ENCODE results near the gene RIPOR2. TPM values are rescaled to one million over a fixed set of nuclear protein-coding genes. Genes with fewer than 3 reads are reported as not detected.

Gene RIPOR2
- total and polyA plus RNA-seq, 2 of the 13 experiments (the other 11 are each of a cell fraction or from before 2014, with no cell fraction given), result 0.02 to 0.05 TPM

DNA sequence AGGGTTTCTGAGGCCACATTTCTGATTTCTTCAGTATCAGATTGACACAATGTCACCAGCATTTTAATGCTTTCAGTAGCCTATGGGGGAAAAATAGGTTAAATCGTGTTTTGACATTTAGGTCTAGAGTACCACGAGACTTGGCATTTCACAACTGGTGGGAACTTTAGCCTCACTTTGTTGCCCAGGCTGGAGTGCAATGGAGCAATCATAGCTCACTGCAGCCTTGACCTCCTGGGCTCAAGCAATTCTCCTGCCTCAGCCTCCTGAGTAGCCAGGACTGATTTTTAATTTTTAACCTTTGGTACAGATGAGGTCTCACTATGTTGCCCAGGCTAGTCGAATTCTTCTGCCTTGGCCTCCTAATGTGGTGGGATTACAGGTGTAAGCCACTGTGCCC lies 126.0 kb downstream of the RIPOR2 start (continued):
- TF ChIP-seq, protein P1, sequence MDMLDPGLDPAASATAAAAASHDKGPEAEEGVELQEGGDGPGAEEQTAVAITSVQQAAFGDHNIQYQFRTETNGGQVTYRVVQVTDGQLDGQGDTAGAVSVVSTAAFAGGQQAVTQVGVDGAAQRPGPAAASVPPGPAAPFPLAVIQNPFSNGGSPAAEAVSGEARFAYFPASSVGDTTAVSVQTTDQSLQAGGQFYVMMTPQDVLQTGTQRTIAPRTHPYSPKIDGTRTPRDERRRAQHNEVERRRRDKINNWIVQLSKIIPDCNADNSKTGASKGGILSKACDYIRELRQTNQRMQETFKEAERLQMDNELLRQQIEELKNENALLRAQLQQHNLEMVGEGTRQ (IDR thresholded peaks at IDR 0.05; ENCODE audit: low read depth, low read length), result no peak
- TF ChIP-seq, protein P1 (CRISPR knock-in tag; IDR thresholded peaks at IDR 0.05; ENCODE audit: borderline replicate concordance), result peak; percentile 49
- TF ChIP-seq ZNF264 (CRISPR knock-in tag; IDR thresholded peaks at IDR 0.05) (peak; percentile 82), PHF5A (CRISPR knock-in tag; IDR thresholded peaks at IDR 0.05; ENCODE audit: low read depth, unreplicated experiment) (no peak), JUN (CRISPR knock-in tag; IDR thresholded peaks at IDR 0.05) (no peak), SMAD1 (CRISPR knock-in tag; IDR thresholded peaks at IDR 0.05; ENCODE audit: borderline replicate concordance, low read depth) (no peak), RXRB (CRISPR knock-in tag; IDR thresholded peaks at IDR 0.05; ENCODE audit: borderline replicate concordance) (peak; percentile 89), ZNF260 (CRISPR knock-in tag; IDR thresholded peaks at IDR 0.05; ENCODE audit: borderline replicate concordance, low read depth) (no peak), RBM39 (IDR thresholded peaks at IDR 0.05; ENCODE audit: low read depth, low read length, poor library complexity, severe bottlenecking) (no peak), ZNF367 (CRISPR knock-in tag; IDR thresholded peaks at IDR 0.05; ENCODE audit: borderline replicate concordance) (no peak), ZBTB7B (CRISPR knock-in tag; IDR thresholded peaks at IDR 0.05) (no peak), NPAS2 (CRISPR knock-in tag; IDR thresholded peaks at IDR 0.05; ENCODE audit: borderline replicate concordance) (no peak), NAIF1 (CRISPR knock-in tag; IDR thresholded peaks at IDR 0.05; ENCODE audit: borderline replicate concordance) (0 out of 2 replicates have a peak, but pooled peaks have one; percentile 29), ZMYM2 (CRISPR knock-in tag; IDR thresholded peaks at IDR 0.05) (peak; percentile 93), ZNF101 (CRISPR knock-in tag; IDR thresholded peaks at IDR 0.05; ENCODE audit: borderline replicate concordance, low read depth) (no peak), SIN3B (IDR thresholded peaks at IDR 0.05; ENCODE audit: low read length) (no peak), RCOR2 (CRISPR knock-in tag; IDR thresholded peaks at IDR 0.05) (peak; percentile 80; the same call in 1 of the 2 replicates), ZNF121 (CRISPR knock-in tag; IDR thresholded peaks at IDR 0.05) (peak; percentile 98), ZNF792 (CRISPR knock-in tag; IDR thresholded peaks at IDR 0.05) (no peak), FIP1L1 (IDR thresholded peaks at IDR 0.05; ENCODE audit: borderline replicate concordance, insufficient read depth, low read depth, low read length) (no peak)
- TF ChIP-seq, protein P2, sequence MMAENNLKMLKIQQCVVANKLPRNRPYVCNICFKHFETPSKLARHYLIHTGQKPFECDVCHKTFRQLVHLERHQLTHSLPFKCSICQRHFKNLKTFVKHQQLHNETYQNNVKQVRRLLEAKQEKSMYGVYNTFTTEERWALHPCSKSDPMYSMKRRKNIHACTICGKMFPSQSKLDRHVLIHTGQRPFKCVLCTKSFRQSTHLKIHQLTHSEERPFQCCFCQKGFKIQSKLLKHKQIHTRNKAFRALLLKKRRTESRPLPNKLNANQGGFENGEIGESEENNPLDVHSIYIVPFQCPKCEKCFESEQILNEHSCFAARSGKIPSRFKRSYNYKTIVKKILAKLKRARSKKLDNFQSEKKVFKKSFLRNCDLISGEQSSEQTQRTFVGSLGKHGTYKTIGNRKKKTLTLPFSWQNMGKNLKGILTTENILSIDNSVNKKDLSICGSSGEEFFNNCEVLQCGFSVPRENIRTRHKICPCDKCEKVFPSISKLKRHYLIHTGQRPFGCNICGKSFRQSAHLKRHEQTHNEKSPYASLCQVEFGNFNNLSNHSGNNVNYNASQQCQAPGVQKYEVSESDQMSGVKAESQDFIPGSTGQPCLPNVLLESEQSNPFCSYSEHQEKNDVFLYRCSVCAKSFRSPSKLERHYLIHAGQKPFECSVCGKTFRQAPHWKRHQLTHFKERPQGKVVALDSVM (CRISPR knock-in tag; IDR thresholded peaks at IDR 0.05), result peak; percentile 100
- TF ChIP-seq, protein P3, sequence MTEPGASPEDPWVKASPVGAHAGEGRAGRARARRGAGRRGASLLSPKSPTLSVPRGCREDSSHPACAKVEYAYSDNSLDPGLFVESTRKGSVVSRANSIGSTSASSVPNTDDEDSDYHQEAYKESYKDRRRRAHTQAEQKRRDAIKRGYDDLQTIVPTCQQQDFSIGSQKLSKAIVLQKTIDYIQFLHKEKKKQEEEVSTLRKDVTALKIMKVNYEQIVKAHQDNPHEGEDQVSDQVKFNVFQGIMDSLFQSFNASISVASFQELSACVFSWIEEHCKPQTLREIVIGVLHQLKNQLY (CRISPR knock-in tag; IDR thresholded peaks at IDR 0.05), result no peak
- TF ChIP-seq, protein P4, sequence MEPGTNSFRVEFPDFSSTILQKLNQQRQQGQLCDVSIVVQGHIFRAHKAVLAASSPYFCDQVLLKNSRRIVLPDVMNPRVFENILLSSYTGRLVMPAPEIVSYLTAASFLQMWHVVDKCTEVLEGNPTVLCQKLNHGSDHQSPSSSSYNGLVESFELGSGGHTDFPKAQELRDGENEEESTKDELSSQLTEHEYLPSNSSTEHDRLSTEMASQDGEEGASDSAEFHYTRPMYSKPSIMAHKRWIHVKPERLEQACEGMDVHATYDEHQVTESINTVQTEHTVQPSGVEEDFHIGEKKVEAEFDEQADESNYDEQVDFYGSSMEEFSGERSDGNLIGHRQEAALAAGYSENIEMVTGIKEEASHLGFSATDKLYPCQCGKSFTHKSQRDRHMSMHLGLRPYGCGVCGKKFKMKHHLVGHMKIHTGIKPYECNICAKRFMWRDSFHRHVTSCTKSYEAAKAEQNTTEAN (CRISPR knock-in tag; conservative IDR thresholded peaks at IDR 0.05), result peak; percentile 55; the same call in 1 of the 2 replicates
- TF ChIP-seq, protein P5, sequence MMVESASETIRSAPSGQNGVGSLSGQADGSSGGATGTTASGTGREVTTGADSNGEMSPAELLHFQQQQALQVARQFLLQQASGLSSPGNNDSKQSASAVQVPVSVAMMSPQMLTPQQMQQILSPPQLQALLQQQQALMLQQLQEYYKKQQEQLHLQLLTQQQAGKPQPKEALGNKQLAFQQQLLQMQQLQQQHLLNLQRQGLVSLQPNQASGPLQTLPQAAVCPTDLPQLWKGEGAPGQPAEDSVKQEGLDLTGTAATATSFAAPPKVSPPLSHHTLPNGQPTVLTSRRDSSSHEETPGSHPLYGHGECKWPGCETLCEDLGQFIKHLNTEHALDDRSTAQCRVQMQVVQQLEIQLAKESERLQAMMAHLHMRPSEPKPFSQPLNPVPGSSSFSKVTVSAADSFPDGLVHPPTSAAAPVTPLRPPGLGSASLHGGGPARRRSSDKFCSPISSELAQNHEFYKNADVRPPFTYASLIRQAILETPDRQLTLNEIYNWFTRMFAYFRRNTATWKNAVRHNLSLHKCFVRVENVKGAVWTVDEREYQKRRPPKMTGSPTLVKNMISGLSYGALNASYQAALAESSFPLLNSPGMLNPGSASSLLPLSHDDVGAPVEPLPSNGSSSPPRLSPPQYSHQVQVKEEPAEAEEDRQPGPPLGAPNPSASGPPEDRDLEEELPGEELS (CRISPR knock-in tag; IDR thresholded peaks at IDR 0.05), result peak; percentile 67
